Activated T-helper 1 cell treated with anti-CD3 and anti-CD28 coated beads, Interleukin-2, amount 50 U/mL, for 16 hours (primary cell): ENCODE measurements around the gene FOXN3.

Experiments used
- DNase-seq, 2 donors: peaks; one replicate each; pipeline ENCODE4 v3.0.0-alpha.2; 2020; ENCODE audit warnings: low read depth in 1 of 2, low spot score in 1 of 2

FOXN3 gene

DNA sequence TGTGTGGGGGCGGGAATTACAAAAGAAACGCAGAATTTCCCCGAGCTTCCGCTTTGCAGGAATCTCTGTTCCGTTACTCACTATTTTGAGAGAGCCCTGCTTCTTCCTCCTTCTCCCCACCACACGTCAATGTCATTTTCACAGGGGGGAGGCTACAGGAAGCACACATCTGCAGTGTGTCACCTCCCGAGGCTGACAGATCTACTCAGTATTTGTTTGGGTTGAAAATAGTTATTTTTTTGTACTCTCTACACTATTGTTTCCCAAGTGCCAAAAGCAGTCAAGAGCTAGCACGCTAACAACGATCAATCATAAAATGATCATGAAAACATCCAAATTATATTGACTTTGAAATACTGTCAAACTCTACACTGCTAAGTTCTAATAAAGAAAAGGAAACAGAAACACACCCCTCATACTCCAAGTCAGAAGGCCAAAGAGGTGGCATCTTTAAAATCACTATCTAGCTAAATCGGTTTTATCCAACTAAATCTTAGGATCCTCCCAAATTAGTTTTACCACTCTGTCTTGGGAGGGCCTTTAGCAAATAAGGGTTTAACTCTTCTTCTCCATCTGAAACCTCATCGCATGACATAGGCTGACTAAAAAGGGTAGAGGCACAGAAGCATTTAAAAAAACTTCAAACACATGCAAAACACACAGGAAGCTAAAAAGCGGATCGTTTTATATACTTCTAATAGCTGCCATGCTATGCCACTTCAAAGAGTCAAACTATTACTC, 51.8 kb downstream of the FOXN3 start:
- DNase-seq = peak; percentile 9 to 40

DNA sequence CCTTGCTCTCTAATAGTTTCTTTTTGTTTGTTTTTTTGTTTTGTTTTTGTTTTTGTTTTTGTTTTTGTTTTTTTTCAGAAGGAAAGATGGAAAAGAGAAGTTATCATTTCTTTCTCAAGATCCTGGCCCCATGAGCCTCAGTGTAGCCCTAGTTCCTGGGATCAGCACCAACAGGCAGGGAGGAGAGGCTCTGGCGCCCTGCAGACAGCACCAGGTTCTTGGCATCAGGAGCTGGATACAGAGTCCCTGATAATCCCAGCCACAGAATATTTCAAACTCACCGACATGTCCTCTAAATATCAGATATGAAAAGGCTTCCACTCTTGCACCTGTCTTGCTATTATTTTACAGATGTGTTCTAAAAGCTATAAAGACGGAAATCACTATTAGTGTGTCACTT, 52.7 kb downstream of the FOXN3 start:
- DNase-seq = no peak

DNA sequence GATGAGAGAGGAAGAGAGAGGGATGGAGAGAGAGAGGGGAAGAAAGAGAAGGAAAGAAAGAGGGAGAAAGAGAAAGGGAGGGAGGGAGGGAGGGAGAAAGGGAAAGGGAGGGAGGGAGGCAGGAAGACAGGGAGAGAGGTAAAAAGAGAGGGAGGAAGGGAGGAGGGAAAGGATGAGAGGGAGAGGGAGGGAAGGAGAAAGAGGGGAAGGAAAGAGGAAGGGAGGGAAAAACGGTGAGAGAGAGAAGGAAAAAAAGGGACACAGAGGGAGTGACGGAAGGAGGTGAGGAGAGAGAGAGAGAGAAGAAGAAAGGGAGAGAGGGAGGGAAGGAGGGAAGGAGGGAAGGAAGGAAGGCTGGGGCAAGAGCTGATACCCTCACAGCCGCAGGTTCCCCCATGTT, 56.8 kb downstream of the FOXN3 start:
- DNase-seq = no peak

DNA sequence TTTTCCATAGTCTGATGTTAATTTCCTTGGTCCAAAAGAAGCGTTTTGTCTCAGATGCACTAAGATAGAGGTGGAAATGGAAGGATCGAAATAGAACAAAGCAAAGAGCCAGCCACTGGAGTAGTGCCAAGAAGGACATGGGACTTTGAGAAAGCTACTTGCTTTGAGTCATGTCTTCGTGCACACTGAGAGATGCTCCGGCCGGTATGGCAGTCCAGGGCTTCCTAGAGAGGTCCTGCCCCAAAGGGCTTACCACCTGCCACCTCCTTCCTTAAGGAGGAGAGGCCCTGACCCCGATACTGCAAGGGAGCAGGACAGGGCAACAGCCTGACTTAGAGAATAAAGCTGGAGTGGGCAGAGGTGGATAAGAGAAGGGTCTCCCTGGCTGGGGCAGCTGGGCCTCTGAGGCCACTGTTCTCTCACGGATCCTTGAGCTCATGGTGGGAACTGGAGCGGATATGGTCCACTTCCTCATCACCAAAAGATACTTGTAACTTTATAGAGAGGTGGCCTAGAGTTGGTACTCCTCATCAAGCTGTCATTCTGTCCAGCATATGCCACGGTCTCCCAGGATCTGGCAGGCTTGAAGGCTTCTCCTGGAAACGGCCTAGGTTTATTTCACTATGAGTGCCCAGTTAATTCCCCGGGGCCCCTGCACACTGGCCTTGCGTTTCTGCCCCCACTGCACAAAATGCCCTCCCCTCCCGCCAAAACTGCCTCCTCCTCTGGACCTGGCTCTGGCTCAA, 57.4 kb downstream of the FOXN3 start:
- DNase-seq = no peak

DNA sequence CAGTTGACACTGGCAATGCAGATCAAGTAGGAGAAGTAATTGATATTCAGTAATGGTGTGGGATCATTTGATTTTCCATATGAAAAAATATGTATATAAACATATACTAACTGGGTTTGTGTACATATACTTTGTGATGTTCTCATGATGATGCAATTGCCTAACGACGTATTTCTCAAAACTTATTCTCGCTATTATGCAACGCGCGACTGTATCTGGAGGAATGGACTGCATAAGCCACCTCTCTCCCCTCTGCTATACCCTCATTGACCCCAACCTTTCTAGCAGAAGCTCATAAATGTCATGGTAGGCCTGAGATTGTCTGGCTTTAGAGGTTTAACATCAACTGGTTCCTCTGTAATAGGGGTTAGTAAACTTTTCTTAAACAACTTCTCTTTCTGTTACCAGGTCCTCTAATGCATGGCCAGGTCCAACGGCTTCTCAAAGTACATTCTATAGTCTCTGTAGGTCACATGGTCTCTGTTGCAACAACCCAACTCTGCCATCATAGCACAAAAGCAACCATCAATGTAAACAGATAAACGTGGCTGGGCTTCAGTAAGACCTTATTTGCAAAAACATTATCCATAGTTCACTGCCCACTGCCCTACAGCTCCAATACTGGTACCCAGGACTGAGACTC, 59.3 kb downstream of the FOXN3 start:
- DNase-seq = no peak

DNA sequence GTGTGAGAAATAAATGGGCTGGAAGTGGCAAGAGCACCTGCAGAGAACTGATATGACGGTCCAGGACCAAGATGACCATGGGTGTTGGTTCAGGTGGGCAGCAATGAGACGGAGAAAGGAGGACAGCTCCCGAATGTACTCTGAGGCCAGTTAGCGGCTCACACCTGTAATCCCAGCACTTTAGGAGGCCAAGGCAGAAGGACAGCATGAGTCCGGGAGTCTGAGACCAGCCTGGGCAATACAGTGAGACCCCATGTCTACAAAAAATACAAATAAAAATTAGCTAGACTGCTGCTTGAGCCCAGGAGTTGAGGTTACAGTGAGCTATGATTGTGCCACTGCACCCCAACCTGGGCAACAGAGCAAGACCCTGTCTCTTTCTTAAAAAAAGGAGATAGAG, 60.1 kb downstream of the FOXN3 start:
- no peak for DNase-seq

DNA sequence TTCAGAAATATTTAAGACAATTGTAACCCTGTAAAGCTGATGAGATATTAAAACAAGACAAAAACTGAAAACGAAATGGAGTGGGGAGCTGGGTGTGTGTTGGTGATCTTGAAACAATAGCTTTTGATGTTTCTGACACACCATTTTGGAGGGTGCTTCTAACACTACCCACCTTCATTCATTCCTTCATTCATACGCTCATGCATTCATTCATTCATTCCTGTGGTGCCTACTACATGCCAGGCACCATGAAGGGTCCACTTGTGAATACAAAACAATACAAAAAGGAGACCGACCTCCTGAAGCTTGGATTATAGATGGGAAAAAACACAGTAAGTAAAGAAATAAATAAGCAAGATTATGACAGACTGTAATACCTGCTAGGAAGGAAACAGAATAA, 60.5 kb downstream of the FOXN3 start:
- no peak for DNase-seq

DNA sequence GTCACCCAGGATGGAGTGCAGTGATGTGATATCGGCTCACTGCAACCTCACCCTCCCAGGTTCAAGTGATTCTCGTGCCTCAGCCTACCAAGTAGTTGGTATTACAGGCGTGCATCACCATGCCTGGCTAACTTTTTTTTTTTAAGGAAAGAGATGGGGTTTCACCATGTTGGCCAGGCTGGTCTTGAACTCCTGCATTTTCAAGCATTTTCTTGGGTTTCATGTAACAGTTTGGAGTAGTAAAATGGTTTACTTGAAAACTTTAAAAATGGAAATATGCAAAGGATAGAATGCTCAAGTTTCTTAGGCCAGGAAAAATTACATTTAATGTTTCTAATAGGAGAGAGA, 63.3 kb downstream of the FOXN3 start:
- no peak for DNase-seq

DNA sequence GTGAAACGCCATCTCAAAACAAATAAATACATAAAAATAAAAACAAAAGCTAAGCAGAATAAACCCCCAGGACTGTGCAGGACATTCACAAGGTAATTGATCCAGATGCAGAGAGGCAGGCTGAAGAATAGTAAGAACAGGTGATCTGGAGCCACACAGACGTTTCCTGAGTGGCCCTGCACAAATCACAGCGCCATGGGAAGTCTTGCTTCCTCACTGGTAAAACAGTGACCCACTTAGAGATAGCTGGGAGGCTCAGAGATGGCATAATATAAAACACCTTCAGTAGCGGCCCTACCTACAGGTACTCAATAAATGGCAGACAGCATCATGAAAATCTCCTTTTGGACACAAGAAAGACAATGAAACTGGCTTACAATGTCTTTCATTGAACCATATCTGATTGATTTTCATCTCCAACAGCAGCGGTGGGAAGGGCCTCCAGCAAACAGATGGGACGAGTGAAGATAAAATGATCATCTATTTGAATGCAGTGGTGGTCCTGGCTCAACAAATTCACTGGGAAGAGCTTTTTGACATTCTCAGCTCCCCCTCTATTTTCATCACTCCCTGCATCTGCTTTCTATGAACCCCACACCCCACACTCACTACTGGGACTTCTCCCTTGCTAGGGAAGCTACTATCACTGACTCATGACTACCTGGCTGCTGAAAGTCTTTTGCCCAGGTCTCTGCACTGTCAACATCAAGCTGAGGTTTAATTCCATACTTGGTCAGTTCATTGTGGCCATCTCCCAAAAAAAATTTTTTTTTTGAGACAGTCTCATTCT, 63.9 kb downstream of the FOXN3 start:
- DNase-seq = no peak

DNA sequence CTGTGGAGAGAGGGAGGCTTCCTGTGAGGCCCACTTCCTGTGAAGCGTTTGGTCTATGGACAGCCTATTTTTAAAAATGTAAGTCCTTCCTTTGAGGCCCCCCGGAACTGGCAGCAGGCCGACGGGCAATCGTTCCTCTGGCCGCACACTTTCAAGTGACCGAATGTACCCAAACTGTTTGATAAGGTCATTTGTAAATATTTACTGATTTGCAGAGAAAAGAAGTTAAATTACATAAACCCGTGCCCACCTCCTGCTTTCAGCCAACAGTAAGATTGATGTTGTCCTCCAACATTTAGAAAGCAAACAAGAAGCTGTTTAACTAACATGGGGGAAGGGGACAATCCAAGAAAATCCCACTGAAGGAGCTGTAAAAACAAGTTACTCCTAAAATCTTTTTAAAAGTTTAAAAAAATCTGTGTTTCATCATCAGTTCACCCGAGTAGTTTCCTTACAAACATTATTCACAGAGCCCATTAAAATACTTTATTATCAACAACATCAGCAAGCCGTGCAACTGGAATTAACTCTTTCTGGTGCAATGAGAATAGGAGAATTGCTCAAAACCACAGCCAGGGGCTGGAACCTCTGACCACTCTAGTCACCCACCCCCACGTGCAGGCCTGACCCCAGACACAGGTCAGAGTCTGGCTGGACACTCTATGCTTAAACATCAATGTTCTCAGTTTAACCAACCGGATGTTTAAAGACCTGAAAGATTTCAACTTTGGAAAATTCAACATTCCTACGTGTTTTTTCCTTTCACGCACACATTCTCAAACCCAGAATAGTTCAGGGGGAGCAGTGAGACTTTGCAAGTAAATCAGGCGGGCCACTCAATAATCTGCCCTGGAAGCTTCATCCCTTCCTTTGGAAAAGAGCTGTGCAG, 65.3 kb downstream of the FOXN3 start:
- DNase-seq = no peak

DNA sequence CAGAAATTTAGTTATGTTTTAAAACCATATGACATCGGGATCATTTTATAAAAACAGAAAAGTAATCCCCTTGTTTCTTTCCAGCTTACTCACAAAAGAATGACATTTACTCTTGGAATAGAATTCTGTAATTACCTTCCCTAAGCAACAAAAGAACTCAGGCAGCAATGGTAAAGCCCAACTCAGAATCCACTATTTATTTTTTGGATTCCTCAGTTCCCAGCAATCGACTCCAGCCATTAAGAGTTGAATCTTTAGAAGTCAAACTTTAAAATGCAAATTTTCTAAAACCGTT, 65.9 kb downstream of the FOXN3 start:
- DNase-seq = no peak

DNA sequence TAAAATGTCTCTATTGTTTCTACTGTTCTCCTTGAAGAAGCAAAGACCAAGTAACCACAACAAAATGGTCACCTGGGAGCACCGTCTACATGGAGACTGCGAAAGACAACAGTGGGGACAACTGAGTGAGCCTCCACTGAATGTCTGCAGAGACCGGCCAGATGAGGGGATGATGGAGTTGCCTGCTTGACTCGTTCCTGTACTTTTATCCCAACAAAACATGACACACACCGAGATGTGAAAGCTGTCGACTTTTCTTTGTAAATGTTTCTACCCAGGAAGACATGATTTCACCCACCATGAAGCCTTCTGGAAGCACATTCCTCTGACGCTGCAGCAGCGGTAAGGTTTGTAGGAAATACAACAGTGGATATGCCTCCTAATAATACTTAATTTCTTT, 66.9 kb downstream of the FOXN3 start:
- no peak for DNase-seq

DNA sequence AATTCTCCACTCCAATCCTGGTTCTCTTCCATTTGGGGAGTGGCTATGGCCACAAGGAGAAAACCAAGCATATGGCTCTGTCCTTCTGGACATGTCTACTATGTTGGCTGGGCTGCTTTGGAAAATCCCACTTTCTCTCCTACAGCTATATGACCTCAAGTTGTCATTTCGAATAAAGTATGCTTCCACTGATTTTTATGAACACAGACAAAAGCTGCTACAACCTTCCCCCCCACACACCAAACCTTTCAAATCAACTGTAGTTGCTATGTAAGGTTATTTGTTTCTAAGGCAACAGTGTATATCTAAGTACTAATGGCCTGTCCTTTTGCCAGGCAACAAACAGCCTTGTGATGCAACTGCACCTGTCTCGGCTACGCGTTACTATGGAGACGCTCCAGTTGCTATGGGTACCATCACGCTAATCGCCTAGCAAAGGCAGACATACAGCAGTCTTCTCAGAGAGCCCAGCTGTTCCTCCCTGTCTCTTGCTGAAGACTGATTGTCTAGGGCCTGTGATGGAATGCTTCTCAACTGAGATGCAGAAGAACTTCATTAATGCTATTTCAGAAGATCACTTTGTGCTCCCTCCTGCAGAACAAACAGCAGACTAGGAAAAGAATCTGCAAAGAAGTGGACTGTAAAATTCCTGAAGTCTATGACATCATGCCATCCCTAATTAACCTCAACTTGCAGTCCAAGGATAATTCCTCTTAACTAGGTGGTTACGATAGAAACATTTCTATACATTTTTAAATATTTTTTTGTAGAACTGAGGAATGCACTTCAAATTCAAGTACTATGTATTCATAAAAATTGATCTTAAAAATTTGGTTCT, 67.6 kb downstream of the FOXN3 start:
- no peak for DNase-seq

DNA sequence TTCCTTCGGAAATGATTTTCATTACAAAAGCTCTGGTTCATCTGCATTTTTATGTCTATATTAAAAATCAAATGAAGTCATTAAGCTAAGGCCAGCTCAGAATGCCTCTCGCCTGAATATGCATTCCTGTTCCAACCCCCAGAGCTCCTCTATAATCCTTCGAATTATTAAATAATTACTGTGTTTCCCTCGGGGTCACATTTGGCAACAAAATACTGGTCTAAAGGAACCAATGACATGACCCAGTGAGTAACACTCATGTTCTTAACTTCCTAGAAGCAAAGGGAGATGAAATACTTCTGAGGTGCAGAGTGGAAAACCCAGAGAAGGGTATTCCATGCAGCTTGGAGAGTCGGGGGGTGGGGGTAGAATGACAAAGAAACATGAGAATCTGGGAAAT, 68.3 kb downstream of the FOXN3 start:
- DNase-seq = no peak

DNA sequence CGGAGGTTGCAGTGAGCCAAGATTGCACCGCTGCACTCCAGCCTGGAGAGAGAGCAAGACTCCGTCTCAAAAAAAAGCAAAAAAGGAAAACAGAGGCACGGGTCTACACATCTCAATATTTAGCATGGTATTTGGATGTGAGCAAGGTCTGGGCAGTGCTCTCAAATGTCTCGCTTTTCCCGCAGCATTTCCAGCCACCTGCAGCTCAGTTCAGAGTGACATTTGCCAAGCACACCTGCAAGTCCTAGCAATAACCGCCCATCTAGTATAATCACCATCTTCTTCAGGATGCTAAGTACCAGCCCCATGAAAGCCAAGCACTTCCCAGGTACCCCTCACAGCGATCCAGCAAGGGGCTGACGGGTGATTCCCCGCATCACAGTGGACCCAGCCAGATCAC, 69.1 kb downstream of the FOXN3 start:
- DNase-seq = no peak

DNA sequence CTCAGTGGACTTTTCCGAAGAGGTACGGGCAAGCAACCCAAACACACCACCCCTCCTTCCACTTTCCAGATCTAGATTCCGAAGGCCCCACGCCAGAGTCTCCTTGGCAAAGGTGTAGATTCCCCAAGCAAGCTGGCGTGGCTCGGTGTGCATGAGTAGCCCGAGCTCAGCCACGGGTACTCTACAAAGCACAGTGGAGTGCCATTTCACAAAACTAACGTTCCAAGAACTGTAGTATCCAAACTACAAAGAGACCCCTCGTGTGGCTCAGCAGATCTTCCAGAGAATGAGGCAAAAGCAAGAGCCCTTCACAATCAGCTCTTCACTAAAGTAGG, 72.1 kb downstream of the FOXN3 start:
- DNase-seq = no peak

DNA sequence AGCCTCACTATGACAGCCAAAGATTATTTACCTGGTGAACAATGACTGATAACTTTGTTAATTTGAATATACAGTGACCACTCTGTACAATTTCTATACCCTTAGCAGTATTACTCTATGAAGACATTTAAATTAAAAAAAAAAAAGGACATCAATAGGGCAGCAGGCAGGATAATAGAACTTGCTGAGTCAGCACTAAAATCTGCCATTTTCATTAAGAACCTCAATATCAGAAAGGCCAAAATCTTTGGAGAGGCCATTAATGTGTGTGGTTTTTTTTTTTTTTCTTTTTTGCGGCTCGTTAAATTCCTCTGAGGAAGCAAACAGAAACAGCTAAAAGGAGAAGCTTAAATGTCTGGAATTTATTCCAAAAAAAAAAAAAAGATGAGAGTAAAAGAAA, 73.7 kb downstream of the FOXN3 start:
- DNase-seq = no peak

DNA sequence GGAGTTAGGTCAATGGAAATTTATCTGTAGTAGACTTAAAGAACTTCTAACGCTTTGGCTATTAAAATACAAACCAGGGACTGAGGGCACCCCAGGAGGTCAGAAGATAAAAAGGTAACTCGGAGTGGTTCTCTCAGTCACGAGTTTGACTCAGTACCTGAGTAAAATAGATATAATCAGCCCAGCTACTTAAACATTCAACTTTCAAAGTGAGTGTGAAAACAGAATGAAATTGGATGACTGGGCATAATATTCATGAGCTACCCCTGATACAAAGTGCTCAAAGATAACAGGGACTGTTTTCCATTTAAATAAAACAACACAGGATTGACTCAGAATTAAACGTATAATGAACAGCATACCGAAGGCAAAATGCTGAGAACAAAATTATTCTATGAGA, 75.0 kb downstream of the FOXN3 start:
- DNase-seq = no peak

DNA sequence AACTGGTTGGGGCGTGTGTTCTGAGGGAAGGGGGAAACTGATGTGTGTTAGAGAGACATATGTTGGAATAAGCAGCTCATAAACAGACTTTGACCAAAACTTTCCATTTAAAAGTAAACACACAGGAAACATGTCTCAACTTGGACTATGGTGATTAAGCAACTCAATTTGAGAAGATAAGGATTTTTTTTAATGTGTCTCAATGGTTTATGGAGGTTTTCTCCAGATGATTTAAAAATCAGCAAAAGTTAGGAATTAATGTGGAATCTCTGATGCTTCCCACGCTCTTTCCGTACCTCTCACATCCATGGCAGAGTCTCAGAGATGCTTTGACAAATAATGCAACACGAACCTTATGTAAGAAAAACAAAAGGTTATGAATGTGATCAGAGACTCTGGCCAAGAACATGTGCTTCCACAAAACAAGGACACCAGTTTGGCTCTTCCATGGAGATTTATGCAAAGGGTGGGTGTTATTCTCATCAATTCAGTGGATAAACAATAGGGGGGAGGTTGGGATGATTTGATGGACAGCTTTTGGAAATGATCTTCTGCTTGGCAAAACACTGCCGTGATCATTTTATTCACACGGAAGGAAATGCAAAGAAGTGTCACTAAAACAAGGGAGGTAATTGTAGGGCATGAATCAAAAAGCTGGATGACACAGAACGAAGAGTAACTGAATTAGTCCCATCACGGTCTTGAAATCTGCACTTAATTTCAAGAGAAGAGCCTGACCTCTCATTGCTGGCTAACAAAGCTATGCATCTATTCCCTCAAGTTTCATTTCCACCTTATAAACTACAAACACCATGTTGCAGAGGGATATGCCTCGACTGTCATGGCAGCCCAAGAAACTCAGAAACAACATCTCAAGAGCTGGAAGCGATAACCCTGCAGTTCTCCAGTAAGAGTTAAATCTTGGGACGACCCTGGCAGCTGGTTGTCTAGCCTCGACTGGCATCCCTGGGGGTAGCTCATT, 76.5 kb downstream of the FOXN3 start:
- no peak for DNase-seq
